DMS53 treated with DMSO at 0.1 percent for 48 hours (cell line): ENCODE data around the gene CBLB.

ENCODE experiments used
- DNase-seq: peaks from one replicate; lab custom pipeline; 2025; ENCODE audit not compliant: unreplicated experiment; lab: John Stamatoyannopoulos, UW

CBLB gene

GRCh38 chr3:105847865-105848264 lies 20.9 kb downstream of the CBLB start:
- no peak for DNase-seq

- no peak for DNase-seq
These were observed 21.4 kb downstream of the CBLB start for GRCh38 chr3:105847452-105847851.

DNA sequence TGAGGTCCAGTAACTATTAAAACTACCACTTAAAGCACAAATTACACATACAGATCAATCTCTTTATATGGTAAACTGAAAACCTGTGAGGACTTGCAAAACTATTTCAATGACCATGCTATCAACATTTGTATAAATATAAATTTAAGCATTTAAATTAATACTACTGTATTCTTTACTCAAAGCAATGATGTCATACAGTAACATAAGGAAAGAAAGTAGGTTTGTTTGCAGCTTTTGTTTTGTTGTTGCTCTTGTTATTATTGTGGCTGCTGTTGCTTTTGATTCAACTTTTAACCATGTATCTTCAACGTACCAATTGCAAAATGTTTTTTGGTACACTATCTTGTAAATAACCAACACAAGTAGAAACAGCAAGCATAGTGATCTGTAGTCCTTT lies 22.0 kb downstream of the CBLB start:
- no peak for DNase-seq

GRCh38 chr3:105845488-105845887 lies 23.3 kb downstream of the CBLB start:
- DNase-seq = no peak

DNA sequence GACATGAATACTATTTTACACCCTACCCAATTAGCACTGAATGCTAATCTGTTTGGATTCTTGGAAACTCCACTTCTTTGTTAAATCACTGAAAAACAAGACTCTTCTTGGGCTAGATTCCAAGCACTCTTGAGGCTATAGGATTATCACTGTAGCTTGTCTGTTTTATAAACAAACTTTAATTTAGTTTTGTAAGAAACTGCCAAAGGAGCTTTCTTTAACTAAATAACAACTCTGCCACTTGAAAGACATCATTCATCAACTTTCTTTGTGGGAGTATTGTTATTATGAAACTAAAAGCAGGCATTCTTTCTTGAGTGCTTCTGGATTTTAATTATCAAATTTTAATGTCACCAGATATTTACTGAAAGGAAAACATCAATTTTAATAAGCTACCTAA lies 24.1 kb downstream of the CBLB start:
- no peak for DNase-seq

GRCh38 chr3:105843994-105844393 lies 24.8 kb downstream of the CBLB start:
- no peak for DNase-seq

DNA sequence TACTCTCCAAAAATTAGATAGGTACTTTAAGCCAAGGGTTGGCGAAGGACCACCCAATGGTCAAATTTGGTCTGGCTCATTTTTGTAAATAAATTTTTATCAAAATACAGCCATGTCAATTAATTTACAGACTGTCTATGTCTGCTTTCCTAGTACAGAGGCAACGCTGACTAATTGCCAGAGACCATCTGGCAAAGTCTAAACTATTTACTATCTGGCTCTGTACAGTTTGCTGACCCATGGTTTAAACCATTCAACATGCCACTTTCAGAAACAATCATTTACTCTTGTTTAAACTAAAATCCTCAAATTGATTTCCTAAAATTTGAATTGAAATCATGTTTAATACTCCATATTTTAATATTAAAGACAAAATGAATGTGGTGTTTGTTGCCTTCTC lies 25.9 kb downstream of the CBLB start:
- no peak for DNase-seq

DNA sequence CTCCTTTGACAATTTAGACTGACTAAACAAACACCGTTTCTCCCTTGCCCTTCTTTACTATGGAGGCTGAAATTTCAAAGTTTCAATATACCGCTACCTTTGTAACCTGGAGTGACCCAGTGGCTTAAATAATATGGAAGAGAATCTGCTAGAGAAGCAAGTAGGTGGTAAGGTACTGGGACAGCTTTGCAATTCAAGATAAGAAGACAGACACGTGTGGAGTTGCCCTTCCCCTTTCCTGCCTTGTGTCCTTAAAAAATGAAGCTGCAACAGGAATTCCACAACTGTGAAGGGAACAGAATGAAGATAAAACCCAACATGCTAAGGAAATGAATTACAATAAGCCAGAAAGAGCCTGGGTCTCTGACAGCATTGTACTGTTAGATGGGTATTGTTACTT lies 26.4 kb downstream of the CBLB start:
- DNase-seq = no peak

DNA sequence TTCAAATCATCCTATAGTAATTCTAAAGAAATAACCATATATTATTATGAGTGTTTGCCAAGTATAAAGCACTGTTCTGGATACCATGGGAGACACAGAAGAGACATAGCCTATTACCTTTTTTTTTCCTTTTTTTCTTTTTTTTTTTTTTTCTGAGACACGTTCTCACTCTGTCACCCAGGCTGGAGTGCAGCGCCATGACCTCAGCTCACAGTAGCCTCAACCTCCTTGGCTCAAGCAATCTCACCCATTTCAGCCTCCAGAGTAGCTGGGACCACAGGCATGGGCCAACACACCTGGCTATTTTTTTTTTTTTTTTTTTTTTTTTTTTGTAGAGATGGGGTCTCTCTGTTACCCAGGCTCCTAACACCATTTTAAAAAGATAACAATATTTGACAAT lies 30.9 kb downstream of the CBLB start:
- no peak for DNase-seq

DNA sequence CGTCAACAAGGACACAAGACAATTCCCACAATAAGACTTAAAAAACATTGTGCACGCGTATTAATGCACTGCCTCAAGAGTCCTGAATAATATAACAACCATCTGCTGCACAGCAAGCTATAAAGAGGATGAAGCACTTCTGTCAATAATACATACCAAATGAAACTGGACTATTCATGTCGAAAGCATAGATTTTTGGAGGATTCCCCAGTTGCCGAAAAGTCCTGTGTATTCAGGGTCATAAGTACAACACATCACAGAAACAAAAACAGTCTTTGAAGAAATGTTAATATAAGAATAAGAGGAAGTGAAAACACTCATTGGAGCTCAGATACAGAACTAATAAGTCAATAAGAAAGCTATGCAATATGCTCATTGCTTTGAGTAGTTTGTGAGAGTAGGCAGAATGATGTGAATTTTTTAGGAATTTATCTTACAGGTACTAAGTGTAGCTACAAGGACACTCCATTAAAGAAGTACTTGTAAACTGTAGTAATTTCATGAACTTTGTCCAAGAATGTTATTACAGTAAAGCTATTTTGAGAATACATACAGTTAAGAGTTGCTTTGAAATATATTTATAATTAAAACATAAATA lies 31.6 kb downstream of the CBLB start:
- DNase-seq = no peak

DNA sequence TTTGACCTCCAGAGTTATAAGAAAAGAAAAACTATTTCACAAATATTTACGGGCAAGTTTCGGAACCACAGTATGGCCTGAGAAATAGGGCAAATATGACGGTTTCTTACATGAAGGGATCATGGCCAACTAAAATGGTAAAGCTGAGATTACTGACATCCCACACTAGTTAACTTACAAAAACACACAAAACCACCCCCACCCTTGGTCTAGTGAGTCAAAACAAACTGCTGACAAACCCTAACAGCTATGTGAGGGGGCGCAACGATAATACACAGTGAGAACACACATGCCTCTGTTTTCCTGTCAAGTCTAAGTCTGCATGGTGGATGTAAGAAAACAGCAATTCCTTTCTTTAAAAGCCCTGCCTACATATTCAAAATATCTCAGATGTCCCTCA lies 32.3 kb downstream of the CBLB start:
- no peak for DNase-seq

- no peak for DNase-seq
These were observed 33.2 kb downstream of the CBLB start for GRCh38 chr3:105835606-105836005.

DNA sequence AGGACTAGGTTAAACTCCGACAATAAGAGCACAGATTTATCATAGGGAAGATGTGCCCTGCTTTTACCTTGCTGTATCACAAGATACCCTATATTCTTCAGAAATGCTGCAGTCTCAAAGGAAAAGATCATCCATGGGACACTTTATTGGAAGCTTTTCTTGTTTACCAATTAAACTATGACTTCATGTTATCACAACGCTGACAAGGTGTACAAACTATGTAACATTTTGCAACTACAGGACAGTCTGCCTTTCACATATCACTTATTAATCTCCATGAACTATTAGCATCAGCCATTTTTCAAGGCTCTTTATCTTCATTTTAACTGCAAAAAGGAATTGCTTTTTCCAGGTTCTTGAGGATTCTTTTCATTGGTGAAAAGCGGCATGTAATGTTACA lies 34.0 kb downstream of the CBLB start:
- DNase-seq = no peak

- DNase-seq = no peak
These were observed 36.2 kb downstream of the CBLB start for GRCh38 chr3:105832644-105833043.

GRCh38 chr3:105830836-105831235 lies 38.0 kb downstream of the CBLB start:
- no peak for DNase-seq

DNA sequence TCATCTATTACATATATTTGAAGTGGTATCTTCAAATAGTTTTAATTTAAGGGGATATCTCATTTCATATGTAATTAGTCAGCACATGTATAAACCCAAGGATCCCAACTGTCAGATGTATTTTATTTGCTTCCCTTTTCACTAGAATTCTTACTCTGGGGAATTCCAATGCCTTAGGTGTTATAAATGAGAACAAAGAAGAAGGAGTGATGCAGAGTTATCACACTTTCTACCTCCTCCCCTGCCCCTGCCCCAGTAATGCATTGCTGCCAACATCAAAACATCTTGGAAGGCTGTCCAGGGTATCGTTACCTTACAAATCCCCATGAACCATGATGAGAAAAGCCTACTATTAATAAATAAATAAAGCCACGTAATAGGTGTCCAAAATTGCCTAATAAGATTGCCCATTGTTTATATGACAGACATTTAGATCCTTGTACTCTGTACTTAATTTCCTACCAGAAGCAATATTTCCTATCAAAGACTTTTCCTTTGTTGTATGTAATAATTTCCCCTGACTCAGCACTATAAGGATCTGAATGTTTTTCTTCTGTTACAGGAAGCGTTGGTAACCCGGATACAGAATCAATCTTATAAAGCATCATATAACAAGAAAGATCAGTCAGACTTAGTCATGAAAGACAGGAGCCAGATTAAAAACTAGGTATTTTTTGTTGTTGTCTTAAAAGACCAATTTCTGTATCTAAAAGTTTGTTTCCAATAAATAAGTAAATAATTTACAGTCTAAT lies 38.8 kb downstream of the CBLB start:
- no peak for DNase-seq

- no peak for DNase-seq
These were observed 39.6 kb downstream of the CBLB start for GRCh38 chr3:105829229-105829628.

DNA sequence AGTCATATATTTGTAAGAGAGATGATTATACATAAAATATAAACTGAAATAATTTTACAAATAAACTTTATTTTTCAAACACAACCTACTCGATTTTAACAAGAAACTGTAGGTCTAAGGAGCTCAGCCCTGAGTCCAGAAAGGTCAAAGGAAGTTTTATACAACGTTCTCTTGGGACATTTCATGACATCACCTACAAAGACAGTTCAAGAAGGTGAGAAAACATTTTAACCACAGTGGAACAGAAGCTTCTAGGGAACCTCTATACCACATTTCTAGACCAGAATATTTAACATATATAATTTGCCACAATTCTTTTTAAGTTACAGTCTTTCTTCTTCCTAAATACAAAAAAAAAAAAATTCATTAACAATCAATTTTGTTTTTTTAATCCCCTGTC lies 40.1 kb downstream of the CBLB start:
- DNase-seq = no peak

DNA sequence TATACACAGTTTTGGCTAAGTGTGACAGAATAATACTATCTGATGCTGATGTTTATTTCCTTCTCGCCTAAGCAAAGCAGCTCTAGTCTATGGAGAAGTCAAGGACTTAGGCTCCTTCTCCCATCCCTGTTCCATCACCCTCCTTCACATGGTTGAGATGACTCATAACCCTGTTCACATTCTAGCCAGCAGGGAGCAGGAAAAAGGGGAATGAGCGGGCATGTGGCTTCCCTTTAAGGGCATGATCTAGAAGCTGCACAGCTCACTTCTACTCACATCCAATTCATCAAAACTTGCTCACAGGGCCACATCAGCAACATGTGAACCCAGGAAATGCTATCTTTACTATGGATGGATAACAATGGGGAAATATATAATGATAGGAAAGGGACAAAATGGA lies 40.9 kb downstream of the CBLB start:
- DNase-seq = peak; percentile 24

DNA sequence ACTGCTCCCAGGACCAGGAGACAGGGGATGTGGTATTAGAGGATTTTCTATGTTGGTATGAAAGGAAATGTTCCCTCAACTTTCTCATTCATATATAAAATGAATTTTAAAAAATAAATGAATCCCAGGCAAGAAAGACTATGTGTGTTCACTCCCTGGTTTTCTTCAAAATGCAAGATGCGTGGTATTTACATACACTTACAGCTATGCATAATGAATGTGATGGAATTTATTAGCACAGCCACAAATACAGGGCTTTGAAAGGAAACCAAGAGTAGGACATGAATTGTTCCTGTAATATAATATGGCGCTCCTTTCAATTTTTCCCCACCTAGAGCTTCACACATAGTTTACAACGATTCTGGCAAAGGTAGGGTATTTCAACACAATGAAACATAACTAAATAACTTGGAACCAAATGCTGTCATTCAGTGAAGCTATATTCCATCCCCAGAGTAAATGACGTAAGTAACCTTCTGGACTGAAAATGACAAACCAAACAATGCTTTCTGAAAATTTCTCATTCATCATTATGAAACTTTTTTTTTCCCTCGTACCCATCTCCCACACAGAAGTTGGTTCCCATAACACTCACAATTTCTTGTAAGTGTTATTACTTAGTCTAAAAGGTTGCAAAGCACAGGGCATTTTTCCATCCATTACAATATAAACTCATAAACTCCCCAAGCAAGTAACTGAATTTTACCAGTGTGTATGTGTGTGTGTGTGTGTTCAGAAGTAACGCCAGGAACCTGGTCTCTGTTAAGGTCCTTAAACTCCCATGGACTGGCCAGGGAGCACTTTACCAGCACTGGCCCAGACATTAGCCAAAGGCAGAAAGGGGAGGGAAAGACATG lies 41.8 kb downstream of the CBLB start:
- DNase-seq = no peak

- no peak for DNase-seq
These were observed 44.7 kb downstream of the CBLB start for GRCh38 chr3:105824129-105824528.
